NCI-H748 (cell line): ENCODE data around the gene HLA-DMB.
A peak's percentile ranks its signal among the peaks of the same experiment; 100 is the strongest.

Experiments
- DNase-seq: peaks from one replicate; lab custom pipeline; 2025; ENCODE audit not compliant: unreplicated experiment; lab: John Stamatoyannopoulos, UW

HLA-DMB gene

GRCh38 chr6:32972353-32973143 lies 31.7 kb upstream of the HLA-DMB start:
- peak; percentile 86 for DNase-seq

GRCh38 chr6:32971581-32972352 lies 30.9 kb upstream of the HLA-DMB start:
- DNase-seq = peak; percentile 100

GRCh38 chr6:32971242-32971580 lies 30.4 kb upstream of the HLA-DMB start:
- DNase-seq = no peak

- peak; percentile 89 for DNase-seq
These were observed 29.8 kb upstream of the HLA-DMB start for GRCh38 chr6:32970413-32971241.

- peak; percentile 81 for DNase-seq
These were observed 29.0 kb upstream of the HLA-DMB start for GRCh38 chr6:32969685-32970412.

- peak; percentile 89 for DNase-seq
These were observed 28.2 kb upstream of the HLA-DMB start for GRCh38 chr6:32968867-32969684.

GRCh38 chr6:32968093-32968866 lies 27.5 kb upstream of the HLA-DMB start, which contains the start of gene BRD2:
TSS of gene BRD2 (plus strand) at chr6:32968594. CDS start at chr6:32972899, 4,305 bp downstream.
- DNase-seq = peak; percentile 97

- DNase-seq = peak; percentile 80
These were observed 26.6 kb upstream of the HLA-DMB start for GRCh38 chr6:32967151-32968091.

GRCh38 chr6:32964776-32965175 lies 23.9 kb upstream of the HLA-DMB start:
- no peak for DNase-seq

GRCh38 chr6:32963866-32964265 lies 23.0 kb upstream of the HLA-DMB start:
- no peak for DNase-seq

GRCh38 chr6:32962213-32962826 lies 21.5 kb upstream of the HLA-DMB start:
- DNase-seq = no peak

GRCh38 chr6:32960563-32960962 lies 19.7 kb upstream of the HLA-DMB start:
- DNase-seq = no peak

GRCh38 chr6:32956176-32956575 lies 15.3 kb upstream of the HLA-DMB start:
- DNase-seq = no peak

- peak; percentile 62 for DNase-seq
These were observed 14.4 kb upstream of the HLA-DMB start for GRCh38 chr6:32954986-32955802.

GRCh38 chr6:32954267-32954666 lies 13.4 kb upstream of the HLA-DMB start:
- no peak for DNase-seq

GRCh38 chr6:32953775-32954174 lies 12.9 kb upstream of the HLA-DMB start:
- no peak for DNase-seq
